ENCODE measurements around the gene LY6G6C.
A peak's percentile ranks its signal among the peaks of the same experiment; 100 is the strongest.

Gene LY6G6C, protein sequence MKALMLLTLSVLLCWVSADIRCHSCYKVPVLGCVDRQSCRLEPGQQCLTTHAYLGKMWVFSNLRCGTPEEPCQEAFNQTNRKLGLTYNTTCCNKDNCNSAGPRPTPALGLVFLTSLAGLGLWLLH

DNA sequence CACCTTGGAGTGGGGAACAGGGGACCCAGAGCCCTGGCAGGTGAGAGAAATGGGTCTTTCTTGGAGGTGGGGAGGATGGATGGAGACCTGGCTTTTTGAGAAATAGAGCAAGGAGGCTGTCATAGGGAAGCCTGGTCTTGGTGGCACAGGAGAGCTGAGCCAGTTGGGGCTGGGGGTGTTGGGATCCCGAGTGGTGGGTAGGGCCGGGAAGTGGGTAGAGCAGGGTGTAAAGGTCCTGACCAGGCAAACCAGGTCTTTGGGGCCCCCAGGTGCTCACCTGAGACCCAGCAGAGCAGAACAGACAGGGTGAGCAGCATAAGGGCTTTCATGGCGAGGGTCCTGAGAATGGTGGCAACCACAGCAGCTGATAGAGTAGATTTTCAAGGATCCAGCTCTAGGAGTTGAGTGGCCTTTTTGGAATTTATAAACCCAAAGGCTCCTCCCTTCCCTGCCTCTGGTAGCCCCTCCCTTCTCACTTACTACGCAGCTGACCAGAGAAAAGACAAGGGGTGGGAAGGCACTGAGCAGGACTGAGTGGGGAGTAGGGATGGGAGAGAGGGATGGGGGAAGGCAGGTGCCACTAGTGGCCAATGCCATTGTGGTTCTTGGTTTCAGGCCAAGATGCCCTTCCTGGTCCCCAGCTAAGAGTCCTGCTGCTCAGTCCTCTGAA is at the start of gene LY6G6C:
TSS of gene LY6G6C (minus strand) at position 396 of the 670 bp plus-strand sequence. CDS start at position 329, 67 bp downstream.
- DNase-seq (ENCODE audit: low spot score), result no peak

DNA sequence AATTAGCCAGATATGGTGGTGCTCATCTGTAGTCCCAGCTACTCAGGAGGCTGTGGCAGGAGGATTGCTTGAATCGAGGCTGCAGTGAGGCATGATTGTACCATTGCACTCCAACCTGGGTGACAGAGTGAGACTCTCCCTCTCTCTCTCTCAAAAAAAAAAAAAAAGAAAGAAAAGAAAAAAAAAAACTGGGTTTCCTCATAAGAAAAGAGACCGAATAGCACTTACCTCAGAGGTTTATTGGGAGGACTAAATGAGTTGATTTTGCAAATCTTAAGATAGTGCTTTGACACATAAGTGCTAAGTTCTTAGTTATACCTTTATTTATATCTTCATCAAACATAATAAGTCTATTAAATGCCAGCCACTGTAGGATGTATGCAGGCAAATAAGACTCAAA is 49.3 kb upstream of the LY6G6C start:
- no peak for DNase-seq (ENCODE audit: low spot score)

DNA sequence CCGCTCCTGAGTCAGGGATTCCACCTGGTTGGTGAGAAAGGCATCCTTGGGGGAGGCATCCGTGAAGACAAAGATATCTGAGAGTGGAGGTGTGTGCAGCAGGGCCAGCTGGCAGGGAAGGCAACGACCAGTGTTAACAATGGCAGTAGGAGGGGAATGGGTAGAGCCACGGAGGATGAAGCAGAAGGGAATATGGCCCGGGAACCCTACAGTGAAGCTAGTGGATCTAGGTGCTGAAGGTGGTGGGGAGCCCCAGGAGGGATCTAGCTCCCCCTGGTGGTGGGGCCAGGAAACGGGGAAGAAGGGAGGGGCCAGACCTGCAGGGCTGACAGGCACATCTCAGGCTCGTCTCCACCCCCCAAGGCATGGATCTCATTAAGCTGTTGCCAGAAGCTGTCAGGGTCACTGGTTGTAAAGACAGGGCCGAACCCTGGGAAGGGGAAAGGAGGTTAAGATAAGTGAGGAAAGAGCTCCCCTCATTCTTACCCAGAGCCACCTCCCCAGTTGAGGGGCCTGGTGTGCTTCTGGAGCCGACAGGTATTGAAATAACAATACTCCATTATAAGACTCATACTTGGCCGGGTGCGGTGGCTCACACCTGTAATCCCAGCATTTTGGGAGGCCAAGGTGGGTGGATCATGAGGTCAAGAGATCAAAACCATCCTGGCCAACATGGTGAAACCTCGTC is 48.3 kb upstream of the LY6G6C start:
- peak; percentile 89 for DNase-seq (ENCODE audit: low spot score)

DNA sequence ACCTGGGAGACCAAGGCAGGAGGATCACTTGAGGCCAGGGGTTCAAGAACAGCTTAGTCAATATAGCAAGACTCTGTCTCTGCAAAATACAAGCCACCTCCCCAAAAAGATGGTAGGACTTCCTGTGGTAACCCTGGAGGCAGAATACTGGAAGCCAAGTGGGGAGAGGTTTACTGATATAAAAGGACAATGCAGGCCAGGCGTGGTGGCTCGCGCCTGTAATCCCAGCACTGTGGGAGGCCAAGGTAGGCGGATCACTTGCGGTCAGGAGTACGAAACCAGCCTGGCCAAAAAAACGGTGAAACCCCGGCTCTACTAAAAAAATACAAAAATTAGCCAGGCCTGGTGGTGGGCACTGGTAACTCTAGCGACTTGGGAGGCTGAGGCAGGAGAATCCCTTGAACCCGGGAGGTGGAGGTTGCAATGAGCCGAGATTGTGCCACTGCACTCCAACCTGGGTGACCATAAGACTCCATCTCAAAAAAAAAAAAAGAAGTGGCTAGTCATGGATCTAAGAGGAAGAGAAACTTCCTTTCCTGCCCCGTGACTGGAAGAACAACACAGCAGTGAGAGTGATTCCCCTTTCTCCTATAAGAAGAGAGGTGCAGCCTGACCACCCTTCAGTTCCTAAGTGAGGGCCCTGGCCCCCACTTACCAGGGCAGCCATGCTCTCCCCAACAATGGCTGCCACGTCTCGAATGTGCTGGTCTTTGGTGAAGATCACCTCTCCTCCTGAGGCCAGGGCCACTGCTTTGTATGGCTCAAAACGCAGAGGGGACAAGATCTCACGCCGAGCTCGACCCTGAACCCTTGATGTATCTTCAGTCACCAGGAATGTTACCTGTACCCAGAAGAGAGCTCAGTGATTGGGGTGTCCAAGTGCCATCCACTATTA is 47.1 kb upstream of the LY6G6C start:
- no peak for DNase-seq (ENCODE audit: low spot score)

DNA sequence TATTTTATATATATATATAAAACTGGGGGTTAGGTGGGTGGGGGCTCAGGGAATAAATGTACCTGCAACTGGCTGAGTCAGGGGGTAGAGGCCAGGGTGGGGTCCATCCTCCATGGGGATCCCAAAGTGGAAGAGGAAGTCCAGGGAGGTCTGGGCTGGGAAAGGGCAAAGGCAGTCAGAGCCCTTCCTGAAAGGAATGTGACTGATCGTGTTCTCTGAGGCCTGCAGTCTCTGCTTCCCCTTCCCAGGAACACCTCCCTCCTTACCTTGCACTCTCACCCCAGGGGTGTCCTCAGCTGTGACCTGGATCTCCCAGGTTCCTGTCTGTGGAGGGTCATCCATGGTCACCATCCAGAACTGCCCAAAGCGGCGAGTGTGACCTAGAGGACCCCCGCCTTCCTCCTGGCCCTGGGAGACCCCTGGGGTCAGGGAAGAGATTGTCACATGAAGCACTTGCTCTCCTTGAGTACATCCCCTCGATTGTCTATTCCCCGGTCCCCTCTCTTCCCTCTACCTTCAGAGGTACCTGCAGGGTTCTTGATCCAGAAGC is 45.6 kb upstream of the LY6G6C start:
- DNase-seq (ENCODE audit: low spot score), result no peak

DNA sequence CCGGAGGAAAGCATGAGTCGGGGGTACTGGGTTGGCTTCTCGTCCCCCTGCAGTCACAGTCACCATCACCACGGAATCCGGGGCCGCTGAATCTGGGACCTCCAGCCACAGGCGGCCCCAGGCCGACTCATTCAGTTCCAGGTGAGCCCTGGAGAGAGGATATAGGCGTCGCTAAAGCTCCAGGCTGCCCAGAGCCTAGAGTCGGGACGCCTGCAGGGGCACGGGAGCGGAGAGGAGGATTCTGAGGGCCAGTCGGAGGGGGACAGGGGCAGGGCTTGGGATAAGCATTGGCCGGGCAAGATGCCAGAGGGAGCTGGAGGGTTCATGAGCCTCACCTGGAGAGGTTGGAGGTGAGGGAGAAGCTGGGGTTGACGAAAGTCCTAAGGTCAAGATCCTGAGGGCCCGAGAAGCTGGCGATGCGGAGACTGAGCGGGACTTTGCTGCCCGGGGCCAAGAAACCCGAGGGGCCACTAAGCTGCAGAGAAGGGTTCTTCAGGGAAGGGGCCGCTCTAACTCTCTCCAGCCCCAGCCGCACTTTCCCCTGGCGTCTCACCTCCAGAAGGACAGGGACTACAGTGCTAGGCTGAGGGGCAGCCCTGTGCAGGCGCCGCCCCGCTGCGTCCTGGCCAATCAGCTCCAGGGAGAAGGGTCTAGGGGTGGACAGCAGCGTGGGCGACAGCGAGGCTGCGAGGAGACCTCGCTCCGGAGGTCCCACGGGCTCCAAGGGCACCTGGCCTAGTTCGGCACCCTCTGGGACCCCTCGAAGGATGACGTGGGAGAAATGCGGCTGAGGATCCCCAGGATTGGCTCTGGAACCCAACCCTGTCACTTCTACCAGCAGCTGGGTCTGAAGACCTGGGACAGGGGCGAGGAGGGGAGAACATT is 44.6 kb upstream of the LY6G6C start:
- DNase-seq (ENCODE audit: low spot score), result no peak

DNA sequence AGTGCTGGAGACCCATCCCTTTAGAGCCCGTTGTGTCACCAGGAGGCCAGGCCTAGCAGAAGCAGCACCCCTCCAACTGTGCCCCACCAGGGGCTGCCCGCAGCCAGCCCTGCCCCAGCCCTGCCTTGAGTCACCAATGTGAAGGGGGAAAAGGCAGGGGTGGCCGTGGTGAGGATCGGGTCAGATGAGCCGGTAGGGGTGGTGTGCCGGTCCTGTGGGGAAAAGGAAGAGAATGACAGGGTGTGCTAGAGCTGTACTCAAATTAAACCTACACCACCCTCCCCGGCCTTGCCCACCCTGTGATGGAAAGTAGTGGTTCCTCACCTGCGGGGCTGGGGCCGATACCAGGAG is 44.0 kb upstream of the LY6G6C start:
- no peak for DNase-seq (ENCODE audit: low spot score)

DNA sequence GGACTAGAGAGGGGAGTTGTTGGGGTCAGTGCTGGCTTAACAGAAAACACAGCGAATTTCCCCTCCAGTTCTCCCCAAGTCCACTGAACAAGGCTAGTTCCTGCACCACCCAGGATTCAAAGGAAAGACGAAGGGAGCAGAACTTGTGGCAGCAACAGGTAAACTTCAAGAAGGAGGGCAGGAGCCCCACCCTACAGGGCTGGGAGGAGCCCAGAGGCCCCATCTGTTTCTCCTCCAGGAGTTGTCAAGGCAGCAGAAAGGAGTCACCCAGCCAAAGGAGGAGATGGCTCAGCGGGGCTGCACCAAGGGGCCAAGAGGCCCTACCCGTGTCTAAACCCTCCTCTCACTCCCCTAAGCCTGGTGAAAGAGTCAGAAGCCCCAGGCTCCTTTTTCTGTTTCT is 42.7 kb upstream of the LY6G6C start:
- no peak for DNase-seq (ENCODE audit: low spot score)

DNA sequence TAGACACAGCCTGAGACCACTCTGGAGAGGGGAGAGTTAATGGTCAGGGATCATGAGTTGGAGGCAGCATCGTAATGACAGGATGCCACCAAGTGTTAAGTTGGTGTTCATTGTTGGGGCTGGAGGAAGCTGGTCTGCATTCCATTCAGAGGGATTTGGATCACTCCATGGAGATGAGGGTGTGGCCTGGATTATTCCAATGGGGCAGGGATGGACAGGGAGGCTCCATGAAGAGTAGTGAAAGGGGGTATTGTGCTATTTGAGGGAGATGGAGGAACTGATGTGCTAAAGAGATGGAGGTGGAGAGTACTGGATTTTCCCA is 42.0 kb upstream of the LY6G6C start:
- DNase-seq (ENCODE audit: low spot score), result no peak

DNA sequence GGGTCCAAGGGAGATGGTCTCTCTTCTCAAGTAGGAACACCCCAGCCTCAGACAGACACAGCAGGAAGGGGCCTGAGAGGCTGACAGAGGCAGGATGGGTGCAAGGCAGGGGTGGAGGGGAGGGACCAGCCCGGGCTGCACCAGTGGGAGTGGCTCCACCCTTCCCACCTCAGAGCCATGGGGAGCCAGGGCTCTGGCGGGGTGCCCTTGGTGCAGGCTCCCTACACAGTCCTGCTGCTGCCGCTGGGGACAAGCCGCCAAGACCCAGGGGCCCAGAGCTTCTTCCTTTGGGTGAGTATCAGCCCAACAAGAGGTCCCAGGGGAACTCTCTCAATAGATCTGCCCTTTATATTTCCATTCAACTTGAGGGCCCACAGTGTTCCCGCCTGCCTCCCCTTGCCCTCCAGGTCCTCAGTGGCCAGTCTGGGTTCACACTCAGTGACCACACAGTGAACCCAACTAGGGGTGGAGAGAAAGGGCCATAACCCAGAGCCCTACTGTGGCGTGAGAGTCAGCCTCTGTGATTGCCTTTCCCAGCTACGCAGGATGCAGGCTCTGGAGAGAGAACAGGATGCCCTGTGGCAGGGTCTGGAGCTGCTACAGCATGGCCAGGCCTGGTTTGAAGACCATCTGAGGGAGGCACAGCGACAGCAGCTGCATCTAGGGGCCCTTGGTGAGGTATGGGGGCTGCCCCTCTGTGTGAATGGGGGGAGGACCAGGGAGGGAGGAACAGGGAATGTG is 41.5 kb upstream of the LY6G6C start:
- no peak for DNase-seq (ENCODE audit: low spot score)

DNA sequence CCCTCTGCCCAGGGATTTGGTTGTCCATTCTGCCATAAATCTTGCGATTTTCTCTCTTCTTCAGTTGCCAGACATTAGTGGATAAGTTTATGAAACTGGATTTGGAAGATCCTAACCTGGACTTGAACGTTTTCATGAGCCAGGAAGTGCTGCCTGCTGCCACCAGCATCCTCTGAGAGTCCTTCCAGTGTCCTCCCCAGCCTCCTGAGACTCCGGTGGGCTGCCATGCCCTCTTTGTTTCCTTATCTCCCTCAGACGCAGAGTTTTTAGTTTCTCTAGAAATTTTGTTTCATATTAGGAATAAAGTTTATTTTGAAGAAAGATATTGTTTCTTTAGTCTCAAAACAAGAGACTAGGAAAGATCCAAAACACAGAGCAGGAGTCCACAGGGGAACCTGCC is 40.8 kb upstream of the LY6G6C start, which contains the start of gene SAPCD1:
TSS of gene SAPCD1 (plus strand) at position 301 of the 400 bp plus-strand sequence. CDS start 399 bp downstream, outside the sequence.
- DNase-seq (ENCODE audit: low spot score), result no peak

DNA sequence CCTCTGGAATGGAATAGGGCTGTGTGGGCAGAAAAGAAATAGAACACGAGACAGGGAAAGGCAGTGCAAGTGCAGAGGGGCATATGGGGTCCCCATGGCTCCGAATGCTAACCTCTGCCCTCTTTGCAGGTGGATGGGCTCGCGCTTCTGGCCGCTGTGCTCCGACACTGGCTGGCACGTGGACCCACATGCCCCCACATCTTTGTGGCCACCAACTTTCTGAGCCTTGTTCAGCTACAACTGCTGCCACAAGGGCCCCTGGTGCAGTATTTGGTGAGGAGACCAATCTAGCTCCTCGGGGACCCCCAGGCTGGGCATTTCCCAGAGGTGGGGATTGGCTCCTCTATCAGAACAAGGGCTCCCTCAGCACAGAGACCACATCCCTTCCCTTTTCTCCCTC is 39.8 kb upstream of the LY6G6C start:
- DNase-seq (ENCODE audit: low spot score), result no peak

DNA sequence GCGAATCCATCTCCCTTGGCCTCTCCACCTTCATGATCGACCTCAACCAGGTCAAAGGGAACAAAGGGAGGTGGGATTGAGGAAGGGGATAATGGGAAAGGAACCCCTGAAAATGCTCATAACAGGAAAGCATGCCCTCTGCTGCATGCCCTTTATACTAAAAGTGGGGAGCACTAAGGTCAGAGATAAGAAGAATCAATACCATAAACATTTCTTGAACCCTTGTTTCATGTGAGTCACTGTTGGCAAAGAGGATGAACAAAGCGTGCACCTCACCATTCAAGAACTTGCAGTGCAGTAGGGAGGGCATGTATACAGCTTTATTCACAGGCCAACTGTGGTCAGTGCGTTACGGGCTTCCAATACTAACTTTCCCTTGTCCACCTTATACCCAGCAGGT is 39.2 kb upstream of the LY6G6C start:
- DNase-seq (ENCODE audit: low spot score), result no peak

DNA sequence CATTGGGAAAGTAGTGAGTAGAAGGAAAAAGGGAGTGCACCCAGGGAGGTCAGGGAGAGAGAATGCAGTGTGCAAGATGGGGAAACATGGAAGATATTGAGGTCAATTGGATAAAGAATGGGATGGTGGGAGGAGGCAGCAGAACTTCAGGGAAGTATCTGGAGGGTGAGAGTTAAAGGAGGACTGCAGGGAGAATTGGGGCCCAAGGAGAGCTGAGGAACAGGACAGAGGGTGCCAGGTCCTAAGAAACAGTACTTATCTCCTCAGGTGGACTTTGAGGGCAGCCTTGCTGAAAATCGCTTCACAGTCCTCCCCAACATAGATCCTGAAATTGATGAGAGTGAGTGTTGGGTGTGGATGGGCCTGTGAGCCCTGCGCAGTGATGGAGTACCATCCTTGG is 36.7 kb upstream of the LY6G6C start:
- DNase-seq (ENCODE audit: low spot score), result no peak

DNA sequence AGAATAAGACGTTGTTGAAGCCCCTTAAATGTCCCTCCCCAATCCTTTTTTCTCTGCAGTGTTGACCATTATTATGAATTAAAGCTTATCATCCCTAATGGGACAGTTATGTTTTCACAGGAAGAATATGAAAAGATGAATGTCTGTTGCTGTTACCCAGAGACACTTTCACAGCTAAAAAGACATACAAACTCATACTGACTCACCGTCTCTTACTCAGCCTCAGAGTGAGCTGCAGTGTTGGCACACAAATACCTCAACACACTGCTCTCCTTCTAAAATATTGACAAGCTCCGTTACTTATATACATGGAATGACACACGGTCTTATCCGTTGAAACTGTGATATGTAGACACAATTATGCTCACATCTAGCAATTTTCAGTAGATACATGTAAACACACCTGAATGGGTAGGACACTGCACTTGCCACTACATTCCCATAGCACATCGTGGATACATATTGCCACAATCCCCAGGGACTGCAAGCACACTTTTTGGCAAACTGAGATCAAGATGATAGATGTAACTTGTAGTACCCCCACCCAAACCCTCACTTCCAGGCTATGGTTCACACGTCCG is 31.3 kb upstream of the LY6G6C start:
- DNase-seq (ENCODE audit: low spot score), result no peak

DNA sequence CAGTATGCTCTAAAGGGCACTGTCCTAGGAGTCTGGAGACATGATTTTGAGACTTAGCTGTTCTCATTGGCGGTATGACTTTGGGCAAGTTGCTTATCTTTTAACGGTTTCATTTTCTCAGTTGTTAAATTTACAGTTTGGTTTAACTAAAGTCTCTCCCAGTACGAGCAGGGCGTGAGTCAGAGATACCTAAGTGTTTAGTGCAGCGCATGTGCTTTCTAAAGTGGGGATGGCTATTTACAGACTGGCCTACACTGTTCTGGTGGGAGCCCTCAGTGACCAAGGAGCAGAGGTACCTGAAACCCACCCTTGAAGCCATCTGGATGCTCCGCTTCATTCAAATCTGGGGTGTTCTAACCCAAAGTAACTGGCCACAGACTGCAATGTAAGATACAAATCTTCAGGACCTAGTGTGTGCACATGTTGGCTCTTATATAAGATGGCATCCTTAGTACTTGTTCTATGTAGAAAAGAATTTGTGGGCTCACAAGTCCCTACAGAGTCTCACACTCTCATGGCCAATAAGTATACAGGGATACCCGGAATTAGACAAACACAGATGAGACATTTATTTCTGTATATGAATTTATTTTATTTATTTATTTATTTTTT is 29.0 kb upstream of the LY6G6C start:
- DNase-seq (ENCODE audit: low spot score), result no peak

DNA sequence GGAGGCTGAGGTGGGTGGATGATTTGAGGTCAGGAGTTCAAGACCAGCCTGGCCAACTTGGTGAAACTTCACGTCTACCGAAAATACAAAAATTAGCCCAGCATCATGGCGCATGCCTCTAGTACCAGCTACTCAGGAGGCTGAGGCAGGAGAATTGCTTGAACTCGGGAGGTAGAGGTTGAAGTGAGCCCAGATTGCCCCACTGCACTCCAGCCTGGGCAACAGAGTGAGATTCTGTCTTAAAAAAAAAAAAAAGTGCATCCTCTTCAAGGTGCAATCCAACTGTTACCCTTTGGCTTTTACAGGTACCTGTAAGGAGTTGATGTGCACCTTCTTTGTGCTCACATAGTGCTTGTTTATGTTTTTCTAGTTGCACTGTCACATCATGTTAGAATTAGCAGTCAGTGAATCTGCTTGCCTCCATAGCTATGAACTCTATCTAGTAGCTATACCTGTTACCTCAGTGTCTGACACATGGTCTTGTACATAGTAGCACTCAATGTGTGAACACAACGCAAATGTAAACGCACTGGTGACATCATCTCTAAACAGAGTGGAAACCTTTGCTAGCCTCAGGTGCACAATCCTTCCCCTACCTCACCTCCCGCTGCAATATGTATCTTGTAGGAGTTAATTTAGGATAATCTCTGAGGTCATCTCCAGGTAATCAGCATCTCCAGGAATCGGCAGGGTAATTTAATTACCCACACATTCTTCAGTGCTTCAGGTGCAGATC is 27.9 kb upstream of the LY6G6C start:
- DNase-seq (ENCODE audit: low spot score), result no peak

DNA sequence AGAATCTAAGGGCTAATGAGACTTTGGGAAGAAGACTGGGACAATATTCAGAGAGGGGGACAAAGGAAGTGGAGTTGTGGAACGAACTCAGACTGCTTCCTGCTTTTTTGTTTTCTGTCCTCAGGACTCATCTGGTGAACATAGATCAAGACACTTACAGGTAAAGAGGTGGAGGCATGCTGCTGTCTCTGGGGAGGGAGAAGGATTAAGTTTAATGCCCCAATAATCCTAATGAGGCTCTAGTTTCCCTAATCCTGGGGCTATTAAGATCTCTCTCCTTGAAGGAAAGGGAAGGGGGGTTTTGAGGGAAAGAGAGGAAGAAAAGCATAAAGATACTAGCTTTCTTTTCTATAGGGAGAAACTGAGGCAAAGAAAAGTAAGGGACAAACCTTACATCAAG is 22.9 kb upstream of the LY6G6C start:
- no peak for DNase-seq (ENCODE audit: low spot score)

DNA sequence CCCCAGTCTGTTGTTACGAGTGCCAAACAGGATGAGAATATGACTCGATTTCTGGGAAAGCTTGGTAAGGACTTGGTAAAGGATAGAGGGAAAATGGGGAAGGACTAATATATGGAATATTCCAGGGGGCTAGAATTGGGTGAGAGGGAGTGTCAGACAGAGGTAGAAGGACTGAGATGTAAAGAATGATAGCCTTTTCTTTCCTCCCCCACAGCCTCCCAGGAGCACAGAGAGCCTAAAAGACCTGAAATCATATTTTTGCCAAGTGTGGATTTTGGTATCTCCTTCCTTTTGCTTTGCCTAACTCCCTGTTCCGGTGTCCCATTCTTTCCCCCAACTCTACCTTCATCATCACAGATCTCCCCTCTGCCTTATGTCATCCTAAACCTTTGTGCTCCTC is 21.3 kb upstream of the LY6G6C start:
- DNase-seq (ENCODE audit: low spot score), result no peak
